Activated CD4-positive, alpha-beta memory T cell treated with anti-CD3 and anti-CD28 coated beads, Interleukin-2, amount 10 ng/mL, durations not matched to agents 7 days and 5 days (primary cell): ENCODE data around the gene ADAMTS7. TPM values are rescaled to one million over a fixed set of nuclear protein-coding genes. Genes with fewer than 3 reads are reported as not detected.
"Not testable (repeated sequence)": the region's sequence is repeated elsewhere in the genome, so short reads cannot be mapped to it uniquely, and the experiment has no call there.

Experiments
- CTCF ChIA-PET: fragments of 350-600 bp; sonication (Branson Sonifier 250); formaldehyde crosslinking; loops from one replicate; lab custom pipeline; 2021; ENCODE audit warnings: antibody characterized with exemption, inconsistent platforms; lab: Charles Lee
- POLR2A ChIA-PET: fragments of 350-600 bp; sonication (Branson Sonifier 250); formaldehyde crosslinking; loops from one replicate; lab custom pipeline; 2021; ENCODE audit warnings: antibody characterized with exemption; lab: Charles Lee
- DNase-seq: peaks from one replicate; pipeline ENCODE4 v3.0.0-alpha.2; 2020
- H3K27ac Mint-ChIP-seq: one replicate; pipeline ENCODE4 v1.8.0; 2021; ENCODE audit warnings: mild to moderate bottlenecking, mixed read lengths
- H3K27me3 Mint-ChIP-seq: one replicate; pipeline ENCODE4 v1.8.0; 2021; ENCODE audit warnings: mixed read lengths
- H3K36me3 Mint-ChIP-seq: one replicate; pipeline ENCODE4 v1.8.0; 2021; ENCODE audit warnings: low read depth, mixed read lengths
- H3K4me1 Mint-ChIP-seq: one replicate; pipeline ENCODE4 v1.8.0; 2021; ENCODE audit warnings: mixed read lengths
- H3K4me3 Mint-ChIP-seq: one replicate; pipeline ENCODE4 v1.8.0; 2021; ENCODE audit warnings: mild to moderate bottlenecking, mixed read lengths
- H3K9me3 Mint-ChIP-seq: one replicate; pipeline ENCODE4 v1.8.0; 2021; ENCODE audit warnings: mixed read lengths
- total RNA-seq, 2 experiments: library from RNA; stranded (reverse); gene quantifications; one replicate each; pipeline ENCODE4 v1.2.3, GENCODE V29; 2021

The ADAMTS7 gene
- total RNA-seq, 2 experiments from 2014 or later, result 0.35 to 0.43 TPM

GRCh38 chr15:78840661-78841375, 29.6 kb upstream of the ADAMTS7 start:
- DNase-seq, result no peak
- peaks cover 12% of the 10 kb centered on the region for H3K27me3 Mint-ChIP-seq
- no peak overlapping the region for H3K27ac Mint-ChIP-seq
- H3K4me1 Mint-ChIP-seq, result no peaks in the 10 kb centered on the region
- H3K36me3 Mint-ChIP-seq, result no peaks in the 10 kb centered on the region
- H3K9me3 Mint-ChIP-seq, result no peaks in the 10 kb centered on the region
- ChIA-PET CTCF (no interaction called here), POLR2A (no interaction called here)
- H3K4me3 Mint-ChIP-seq, result no peak overlapping the region

GRCh38 chr15:78839151-78839550, 27.9 kb upstream of the ADAMTS7 start:
- H3K27me3 Mint-ChIP-seq, result peaks cover 12% of the 10 kb centered on the region
- H3K27ac Mint-ChIP-seq, H3K36me3 Mint-ChIP-seq, CTCF ChIA-PET, H3K9me3 Mint-ChIP-seq, H3K4me1 Mint-ChIP-seq, DNase-seq, H3K4me3 Mint-ChIP-seq, POLR2A ChIA-PET: not testable (repeated sequence)

GRCh38 chr15:78838489-78838888, 27.2 kb upstream of the ADAMTS7 start:
- H3K27ac Mint-ChIP-seq, result no peak overlapping the region
- CTCF ChIA-PET, result no interaction called here
- no peaks in the 10 kb centered on the region for H3K9me3 Mint-ChIP-seq
- no peak for DNase-seq
- no peak overlapping the region for H3K4me3 Mint-ChIP-seq
- no peaks in the 10 kb centered on the region for H3K4me1 Mint-ChIP-seq
- POLR2A ChIA-PET, result no interaction called here
- H3K36me3 Mint-ChIP-seq, result no peaks in the 10 kb centered on the region
- peaks cover 12% of the 10 kb centered on the region for H3K27me3 Mint-ChIP-seq

- Mint-ChIP-seq H3K4me1 (no peaks in the 10 kb centered on the region), H3K4me3 (no peak overlapping the region), H3K27me3 (peaks cover 18% of the 10 kb centered on the region), H3K27ac (no peak overlapping the region), H3K36me3 (no peaks in the 10 kb centered on the region), H3K9me3 (no peaks in the 10 kb centered on the region)
- DNase-seq, result no peak
- ChIA-PET CTCF (no interaction called here), POLR2A (no interaction called here)
Observed at GRCh38 chr15:78837543-78837942, 26.3 kb upstream of the ADAMTS7 start.

- Mint-ChIP-seq H3K27ac (no peak overlapping the region), H3K4me1 (no peaks in the 10 kb centered on the region), H3K27me3 (peaks cover 20% of the 10 kb centered on the region), H3K4me3 (no peak overlapping the region), H3K36me3 (no peaks in the 10 kb centered on the region), H3K9me3 (no peaks in the 10 kb centered on the region)
- CTCF ChIA-PET, result no interaction called here
- POLR2A ChIA-PET, result no interaction called here
- DNase-seq, result no peak
Observed at GRCh38 chr15:78837131-78837530, 25.9 kb upstream of the ADAMTS7 start.

GRCh38 chr15:78836333-78836732, 25.1 kb upstream of the ADAMTS7 start:
- Mint-ChIP-seq H3K27me3 (peaks cover 24% of the 10 kb centered on the region), H3K4me3 (no peak overlapping the region), H3K27ac (no peak overlapping the region), H3K9me3 (no peaks in the 10 kb centered on the region), H3K4me1 (no peaks in the 10 kb centered on the region), H3K36me3 (no peaks in the 10 kb centered on the region)
- CTCF ChIA-PET, result interaction anchor here (0.6 kb wide), 1 partner anchor 26 kb away, joined by 5 read pairs; no protein-coding TSS in a partner anchor
- no peak for DNase-seq
- POLR2A ChIA-PET, result interaction anchor here (0.7 kb wide), 1 partner anchor 37 kb away, joined by 3 read pairs; no protein-coding TSS in a partner anchor

- peaks cover 19% of the 10 kb centered on the region for H3K27me3 Mint-ChIP-seq
- no peak for DNase-seq
- ChIA-PET POLR2A (no interaction called here), CTCF (interaction anchor here (2.0 kb wide), 1 partner anchor 22 kb away, joined by 4 read pairs; no protein-coding TSS in a partner anchor)
- H3K4me3 Mint-ChIP-seq, result no peak overlapping the region
- H3K27ac Mint-ChIP-seq, result no peak overlapping the region
- peaks cover 2% of the 10 kb centered on the region for H3K4me1 Mint-ChIP-seq
- no peaks in the 10 kb centered on the region for H3K9me3 Mint-ChIP-seq
- no peaks in the 10 kb centered on the region for H3K36me3 Mint-ChIP-seq
Observed at GRCh38 chr15:78831229-78832207, 20.3 kb upstream of the ADAMTS7 start.

GRCh38 chr15:78830514-78831228, 19.4 kb upstream of the ADAMTS7 start:
- Mint-ChIP-seq H3K9me3 (no peaks in the 10 kb centered on the region), H3K36me3 (no peaks in the 10 kb centered on the region), H3K27me3 (peaks cover 15% of the 10 kb centered on the region), H3K4me1 (peaks cover 2% of the 10 kb centered on the region), H3K4me3 (no peak overlapping the region), H3K27ac (no peak overlapping the region)
- DNase-seq, result no peak
- ChIA-PET POLR2A (no interaction called here), CTCF (interaction anchor here (2.0 kb wide), 1 partner anchor 22 kb away, joined by 4 read pairs; no protein-coding TSS in a partner anchor)

GRCh38 chr15:78828920-78829319, 17.7 kb upstream of the ADAMTS7 start:
- no peaks in the 10 kb centered on the region for H3K36me3 Mint-ChIP-seq
- no peak overlapping the region for H3K27ac Mint-ChIP-seq
- no peak for DNase-seq
- CTCF ChIA-PET, result interaction anchor here (2.0 kb wide), 1 partner anchor 20 kb away, joined by 4 read pairs; no protein-coding TSS in a partner anchor
- no peaks in the 10 kb centered on the region for H3K9me3 Mint-ChIP-seq
- peaks cover 2% of the 10 kb centered on the region for H3K4me1 Mint-ChIP-seq
- H3K27me3 Mint-ChIP-seq, result peaks cover 15% of the 10 kb centered on the region
- no peak overlapping the region for H3K4me3 Mint-ChIP-seq
- POLR2A ChIA-PET, result no interaction called here

- ChIA-PET POLR2A (no interaction called here), CTCF (no interaction called here)
- Mint-ChIP-seq H3K36me3 (no peaks in the 10 kb centered on the region), H3K4me3 (no peak overlapping the region), H3K4me1 (no peaks in the 10 kb centered on the region), H3K27me3 (peaks cover 18% of the 10 kb centered on the region), H3K27ac (no peak overlapping the region), H3K9me3 (no peaks in the 10 kb centered on the region)
- DNase-seq, result no peak
Observed at GRCh38 chr15:78822514-78822913, 11.2 kb upstream of the ADAMTS7 start.

- H3K4me1 Mint-ChIP-seq, result peaks cover 14% of the 10 kb centered on the region
- no peak for DNase-seq
- ChIA-PET CTCF (interaction anchor here (0.9 to 1.1 kb wide), 2 partner anchors 16 to 68 kb away, joined by 3 read pairs; no protein-coding TSS in a partner anchor), POLR2A (no interaction called here)
- no peaks in the 10 kb centered on the region for H3K36me3 Mint-ChIP-seq
- no peaks in the 10 kb centered on the region for H3K9me3 Mint-ChIP-seq
- peaks cover 51% of the 10 kb centered on the region for H3K27me3 Mint-ChIP-seq
- no peak overlapping the region for H3K4me3 Mint-ChIP-seq
- no peak overlapping the region for H3K27ac Mint-ChIP-seq
Observed at GRCh38 chr15:78811825-78812183, 540 bp upstream of the ADAMTS7 start.

- Mint-ChIP-seq H3K27me3 (peaks cover 51% of the 10 kb centered on the region), H3K9me3 (no peaks in the 10 kb centered on the region), H3K36me3 (no peaks in the 10 kb centered on the region), H3K4me1 (peaks cover 14% of the 10 kb centered on the region), H3K27ac (no peak overlapping the region), H3K4me3 (peak overlapping the region; percentile 48)
- POLR2A ChIA-PET, result interaction anchor here (0.6 kb wide), 1 partner anchor 98 kb away, joined by 4 read pairs; no protein-coding TSS in a partner anchor
- CTCF ChIA-PET, result interaction anchor here (1.0 to 1.2 kb wide), 3 partner anchors 8 to 70 kb away, joined by 3 read pairs; no protein-coding TSS in a partner anchor
- DNase-seq, result no peak
Observed at GRCh38 chr15:78810362-78811123, 721 bp downstream of the ADAMTS7 start.
